Tracheal epithelial cell (primary cell): ENCODE data around the gene FAH. TPM values are rescaled to one million over a fixed set of nuclear protein-coding genes. Genes with fewer than 3 reads are reported as not detected.

ENCODE experiments used
- total RNA-seq: library from RNA; depleted of rRNA; stranded (reverse); fragments of >200 nt; gene quantifications from 2 replicates; pipeline ENCODE4 v1.2.1, GENCODE V29; 2014

The FAH gene
- total RNA-seq, result 25.3 and 26.0 TPM in 2 replicates

GRCh38 chr15:80152896-80153876 is at the start of gene FAH:
Gene FAH (plus strand): TSS chr15:80152999. CDS start chr15:80153055, 56 bp downstream.

Other genes starting within 250 kb of the FAH start
- gene BCL2A1, start 181.8 kb upstream of the FAH start, total RNA-seq, result 24.8 TPM in 1 of 2 replicates, not detected in the other
- 140 and 176 TPM in 2 replicates for gene ZFAND6, start 93.3 kb upstream of the FAH start, total RNA-seq
- not detected in 2 replicates for gene CTXND1, start 99.2 kb downstream of the FAH start, total RNA-seq